Activated CD8-positive, alpha-beta T cell treated with anti-CD3 and anti-CD28 coated beads for 36 hours (primary cell): ENCODE data around the gene ST3GAL3. TPM values are rescaled to one million over a fixed set of nuclear protein-coding genes. Genes with fewer than 3 reads are reported as not detected.

Experiments
- ATAC-seq: fragments of 200-7000 bp; cut with Tn5 transposase; one replicate; pipeline ENCODE4 v1.10.0; 2021; ENCODE audit warnings: mild to moderate bottlenecking, moderate library complexity
- CTCF ChIA-PET: fragments of 350-600 bp; sonication (Branson Sonifier 250); formaldehyde crosslinking; loops from one replicate; lab custom pipeline; 2021; ENCODE audit warnings: antibody characterized with exemption; lab: Charles Lee
- POLR2A ChIA-PET: fragments of 350-600 bp; sonication (Branson Sonifier 250); formaldehyde crosslinking; loops from one replicate; lab custom pipeline; 2021; ENCODE audit warnings: antibody characterized with exemption; lab: Charles Lee
- DNase-seq: peaks from one replicate; pipeline ENCODE4 v3.0.0-alpha.2; 2020
- H3K27ac Mint-ChIP-seq: one replicate; pipeline ENCODE4 v1.8.0; 2021; ENCODE audit warnings: mild to moderate bottlenecking, mixed read lengths
- H3K27me3 Mint-ChIP-seq: one replicate; pipeline ENCODE4 v1.8.0; 2021; ENCODE audit warnings: mixed read lengths
- H3K36me3 Mint-ChIP-seq: one replicate; pipeline ENCODE4 v1.8.0; 2021; ENCODE audit warnings: low read depth, mixed read lengths
- H3K4me1 Mint-ChIP-seq: one replicate; pipeline ENCODE4 v1.8.0; 2021; ENCODE audit warnings: low read depth, mixed read lengths
- H3K4me3 Mint-ChIP-seq: one replicate; pipeline ENCODE4 v1.8.0; 2021; ENCODE audit warnings: mild to moderate bottlenecking, moderate library complexity, mixed read lengths
- H3K9me3 Mint-ChIP-seq: one replicate; pipeline ENCODE4 v1.8.0; 2021; ENCODE audit warnings: mixed read lengths
- intact Hi-C: fragments of 100-400 bp; cut with micrococcal nuclease; formaldehyde crosslinking; loops from one replicate; pipeline ENCODE4 v1.10.0; 2022
- total RNA-seq, 2 experiments: library from RNA; stranded (reverse); gene quantifications; one replicate each; pipeline ENCODE4 v1.2.3, GENCODE V29; 2021
- TF ChIP-seq, protein P1 (sequence below): fragments of 200-600 bp; IDR thresholded peaks from one replicate; pipeline ENCODE4 v1.8.0; 2022; ENCODE audit warnings: antibody characterized with exemption, mild to moderate bottlenecking

The ST3GAL3 gene
- total RNA-seq, 2 experiments from 2014 or later = 14.5 to 20.0 TPM

DNA sequence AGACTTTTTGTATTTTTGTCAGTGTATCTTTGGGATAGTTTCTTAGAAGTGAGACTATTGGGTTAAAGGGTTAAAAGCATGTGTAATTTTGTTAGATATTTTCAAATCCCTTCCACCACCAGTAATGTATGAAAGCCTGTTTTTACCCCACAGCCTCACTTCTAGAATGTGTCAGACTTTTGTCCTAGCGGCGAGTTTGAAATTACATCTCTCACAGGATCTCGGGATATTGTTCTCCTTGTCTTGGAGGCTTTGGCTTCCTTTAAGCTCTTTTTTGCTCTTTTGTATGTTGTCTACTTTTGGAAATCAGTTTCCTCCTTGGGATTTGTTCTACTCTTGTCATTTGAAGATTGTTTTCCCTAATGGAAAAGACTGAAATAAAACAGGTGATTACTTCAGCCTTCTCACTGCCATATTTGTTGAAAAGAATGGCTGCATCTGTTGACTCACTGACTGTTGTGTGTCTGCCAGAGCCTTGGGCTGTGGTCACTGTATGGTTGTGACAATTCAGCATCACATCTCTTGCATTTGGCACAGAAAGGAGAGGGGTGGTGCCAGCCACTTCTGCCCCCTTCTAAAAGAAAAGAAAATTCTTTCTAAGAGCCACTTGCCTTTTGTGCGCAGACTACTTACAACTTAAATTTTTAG, 22.6 kb downstream of the ST3GAL3 start:
- no peak overlapping the region for H3K27ac Mint-ChIP-seq
- H3K36me3 Mint-ChIP-seq = no peaks in the 10 kb centered on the region
- ChIA-PET POLR2A (no interaction called here), CTCF (interaction anchor here (1.2 to 1.4 kb wide), 2 partner anchors 33 to 205 kb away, joined by 3 to 4 read pairs; no protein-coding TSS in a partner anchor)
- ATAC-seq (no peak), DNase-seq (no peak)
- TF ChIP-seq, protein P1, sequence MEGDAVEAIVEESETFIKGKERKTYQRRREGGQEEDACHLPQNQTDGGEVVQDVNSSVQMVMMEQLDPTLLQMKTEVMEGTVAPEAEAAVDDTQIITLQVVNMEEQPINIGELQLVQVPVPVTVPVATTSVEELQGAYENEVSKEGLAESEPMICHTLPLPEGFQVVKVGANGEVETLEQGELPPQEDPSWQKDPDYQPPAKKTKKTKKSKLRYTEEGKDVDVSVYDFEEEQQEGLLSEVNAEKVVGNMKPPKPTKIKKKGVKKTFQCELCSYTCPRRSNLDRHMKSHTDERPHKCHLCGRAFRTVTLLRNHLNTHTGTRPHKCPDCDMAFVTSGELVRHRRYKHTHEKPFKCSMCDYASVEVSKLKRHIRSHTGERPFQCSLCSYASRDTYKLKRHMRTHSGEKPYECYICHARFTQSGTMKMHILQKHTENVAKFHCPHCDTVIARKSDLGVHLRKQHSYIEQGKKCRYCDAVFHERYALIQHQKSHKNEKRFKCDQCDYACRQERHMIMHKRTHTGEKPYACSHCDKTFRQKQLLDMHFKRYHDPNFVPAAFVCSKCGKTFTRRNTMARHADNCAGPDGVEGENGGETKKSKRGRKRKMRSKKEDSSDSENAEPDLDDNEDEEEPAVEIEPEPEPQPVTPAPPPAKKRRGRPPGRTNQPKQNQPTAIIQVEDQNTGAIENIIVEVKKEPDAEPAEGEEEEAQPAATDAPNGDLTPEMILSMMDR = no peak
- intact Hi-C loops = no loop called here
- H3K9me3 Mint-ChIP-seq = no peaks in the 10 kb centered on the region
- H3K4me1 Mint-ChIP-seq = no peaks in the 10 kb centered on the region
- H3K4me3 Mint-ChIP-seq = no peak overlapping the region
- no peaks in the 10 kb centered on the region for H3K27me3 Mint-ChIP-seq

DNA sequence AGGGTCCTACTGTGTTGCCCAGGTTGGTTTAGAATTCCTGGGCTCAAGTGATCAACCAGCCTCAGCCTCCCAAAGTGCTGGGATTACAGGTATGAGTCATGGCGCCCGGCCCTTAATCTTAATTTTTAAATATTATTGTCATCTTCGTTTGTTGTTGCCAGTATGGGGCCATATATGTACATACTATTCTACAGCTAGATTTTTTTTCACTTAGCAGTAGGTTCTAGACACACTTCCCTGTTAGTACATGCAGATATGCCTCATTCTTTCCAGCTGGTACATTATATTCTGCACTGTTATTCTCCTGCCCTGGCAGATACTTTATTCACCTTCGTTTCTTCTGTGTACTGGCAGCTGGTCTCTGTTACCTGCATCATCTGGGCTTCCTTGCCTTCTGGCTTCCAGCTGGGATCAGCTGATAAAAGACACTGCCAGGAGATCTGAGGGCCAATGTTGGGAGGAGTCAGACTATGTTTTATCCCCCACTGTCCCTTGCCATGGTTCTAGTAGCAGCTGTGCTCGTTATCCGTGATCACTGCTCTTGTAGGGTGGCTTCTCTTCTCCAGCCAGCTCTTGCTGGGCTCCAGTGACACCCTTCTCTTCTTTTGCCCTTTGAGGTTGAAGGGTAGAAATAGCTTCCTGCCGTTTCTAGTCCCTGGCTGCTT, 24.7 kb downstream of the ST3GAL3 start:
- POLR2A ChIA-PET = no interaction called here
- CTCF ChIA-PET = no interaction called here
- H3K9me3 Mint-ChIP-seq = no peaks in the 10 kb centered on the region

DNA sequence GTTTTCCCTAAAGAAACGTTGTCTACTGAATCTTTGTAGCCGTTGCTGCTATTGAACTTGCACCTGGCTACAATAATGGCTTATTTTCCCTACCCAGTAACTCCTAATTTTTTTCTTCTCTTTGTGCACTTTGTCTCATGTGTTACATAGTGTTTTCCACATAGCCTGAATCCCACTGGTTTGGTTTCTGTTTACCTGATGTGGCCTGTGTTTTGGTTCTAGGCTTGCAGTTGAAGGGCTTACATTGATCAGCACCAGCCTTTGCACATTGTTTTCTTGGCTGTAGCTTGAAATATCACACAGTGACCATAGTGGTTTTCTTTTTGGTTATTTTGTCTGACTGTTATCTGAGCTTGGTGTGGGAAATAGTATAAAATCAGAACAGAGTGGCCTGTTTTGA, 29.5 kb downstream of the ST3GAL3 start:
- no peaks in the 10 kb centered on the region for H3K9me3 Mint-ChIP-seq
- peaks cover 11% of the 10 kb centered on the region for H3K36me3 Mint-ChIP-seq
- DNase-seq (no peak), ATAC-seq (no peak)
- TF ChIP-seq, protein P1 = no peak
- no peaks in the 10 kb centered on the region for H3K27me3 Mint-ChIP-seq
- H3K4me3 Mint-ChIP-seq = no peak overlapping the region
- intact Hi-C loops = no loop called here
- no peaks in the 10 kb centered on the region for H3K4me1 Mint-ChIP-seq
- POLR2A ChIA-PET = no interaction called here
- H3K27ac Mint-ChIP-seq = no peak overlapping the region
- CTCF ChIA-PET = interaction anchor here (1.6 kb wide), 1 partner anchor 198 kb away, joined by 4 read pairs; no protein-coding TSS in a partner anchor

More for the DNA sequence above, 24.7 kb downstream of the ST3GAL3 start:
- intact Hi-C loops = no loop called here
- Mint-ChIP-seq H3K27ac (no peak overlapping the region), H3K36me3 (peaks cover 7% of the 10 kb centered on the region), H3K27me3 (no peaks in the 10 kb centered on the region), H3K4me3 (no peak overlapping the region), H3K4me1 (no peaks in the 10 kb centered on the region)
- ATAC-seq = no peak
- TF ChIP-seq, protein P1 = no peak
- DNase-seq = no peak

DNA sequence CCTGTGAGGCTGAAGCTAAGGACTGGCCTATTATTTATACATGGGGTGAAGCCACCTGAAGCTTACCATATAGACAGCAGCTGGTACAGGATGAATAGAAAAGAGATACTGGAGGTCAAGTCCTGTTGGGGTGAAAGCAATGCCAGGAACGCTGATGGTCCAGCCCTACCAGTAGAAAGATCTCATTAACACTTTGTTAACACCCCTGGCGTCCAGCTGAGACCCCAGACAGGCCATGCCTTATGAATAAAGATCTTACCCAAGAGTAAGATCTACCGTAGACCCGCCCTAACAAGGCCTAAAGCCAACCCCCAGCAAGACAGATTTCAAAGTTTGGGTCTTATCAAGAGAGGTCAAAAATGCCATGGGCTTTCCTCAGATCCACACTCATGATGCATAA, 34.7 kb downstream of the ST3GAL3 start:
- CTCF ChIA-PET = interaction anchor here (0.8 kb wide), 1 partner anchor 193 kb away, joined by 3 read pairs; no protein-coding TSS in a partner anchor
- Mint-ChIP-seq H3K27me3 (no peaks in the 10 kb centered on the region), H3K4me1 (no peaks in the 10 kb centered on the region), H3K4me3 (no peak overlapping the region), H3K9me3 (no peaks in the 10 kb centered on the region), H3K27ac (no peak overlapping the region), H3K36me3 (peaks cover 8% of the 10 kb centered on the region)
- POLR2A ChIA-PET = no interaction called here
- TF ChIP-seq, protein P1 = no peak
- ATAC-seq (no peak), DNase-seq (no peak)
- intact Hi-C loops = no loop called here

- Mint-ChIP-seq H3K9me3 (no peaks in the 10 kb centered on the region), H3K36me3 (peaks cover 7% of the 10 kb centered on the region), H3K27me3 (no peaks in the 10 kb centered on the region), H3K4me3 (no peak overlapping the region), H3K27ac (no peak overlapping the region), H3K4me1 (no peaks in the 10 kb centered on the region)
- ChIA-PET POLR2A (no interaction called here), CTCF (no interaction called here)
- no peak for DNase-seq
- no peak for ATAC-seq
- intact Hi-C loops = no loop called here
- TF ChIP-seq, protein P1 = no peak
Observed at GRCh38 chr1:43743206-43743605, 35.9 kb downstream of the ST3GAL3 start.
